ENCODE results near the gene MTM1. TPM values are rescaled to one million over a fixed set of nuclear protein-coding genes. Genes with fewer than 3 reads are reported as not detected.

Gene MTM1
- total and polyA plus RNA-seq, 9 of the 15 experiments (the other 6 are each of a cell fraction or from before 2014, with no cell fraction given) = 5.6 to 13.3 (median 9.5) TPM

DNA sequence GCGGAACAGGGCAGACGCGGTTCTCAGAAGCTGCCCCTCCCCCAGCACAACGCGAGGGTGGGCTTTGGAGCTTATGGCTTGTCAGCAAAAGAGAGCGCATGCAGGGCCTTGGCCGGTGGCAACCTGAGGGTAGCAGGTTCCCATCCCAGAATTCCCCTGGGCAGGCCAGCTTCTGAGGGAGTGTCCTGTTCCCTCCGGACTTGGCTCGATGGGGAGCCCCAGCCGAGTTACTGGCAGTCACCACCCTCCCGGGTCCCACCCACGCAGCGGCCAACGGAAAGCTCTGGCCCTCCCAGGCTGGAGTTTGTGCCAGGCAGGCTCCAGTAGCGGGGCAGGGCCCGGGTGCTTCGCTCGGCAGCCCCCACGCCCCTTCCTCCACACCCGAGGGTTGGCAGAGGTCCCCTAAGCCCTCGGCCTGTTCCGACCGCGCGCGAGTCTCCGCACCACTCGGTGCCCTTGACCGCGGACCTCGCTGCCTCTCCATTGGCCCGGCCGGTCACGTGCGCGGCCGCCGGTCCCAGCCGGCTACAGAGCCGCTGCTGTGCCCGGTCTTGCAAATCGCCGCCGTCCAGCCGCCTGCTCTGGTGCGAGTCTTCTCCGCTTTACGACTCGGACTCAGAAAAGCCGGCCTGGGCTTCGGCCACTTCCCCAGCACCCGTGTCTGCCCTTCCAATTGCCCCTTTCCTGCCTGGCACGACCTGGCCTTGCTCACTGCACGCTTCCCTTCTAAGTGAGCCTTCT is 20.9 kb upstream of the MTM1 start (continued):
- TF ChIP-seq, protein P1, sequence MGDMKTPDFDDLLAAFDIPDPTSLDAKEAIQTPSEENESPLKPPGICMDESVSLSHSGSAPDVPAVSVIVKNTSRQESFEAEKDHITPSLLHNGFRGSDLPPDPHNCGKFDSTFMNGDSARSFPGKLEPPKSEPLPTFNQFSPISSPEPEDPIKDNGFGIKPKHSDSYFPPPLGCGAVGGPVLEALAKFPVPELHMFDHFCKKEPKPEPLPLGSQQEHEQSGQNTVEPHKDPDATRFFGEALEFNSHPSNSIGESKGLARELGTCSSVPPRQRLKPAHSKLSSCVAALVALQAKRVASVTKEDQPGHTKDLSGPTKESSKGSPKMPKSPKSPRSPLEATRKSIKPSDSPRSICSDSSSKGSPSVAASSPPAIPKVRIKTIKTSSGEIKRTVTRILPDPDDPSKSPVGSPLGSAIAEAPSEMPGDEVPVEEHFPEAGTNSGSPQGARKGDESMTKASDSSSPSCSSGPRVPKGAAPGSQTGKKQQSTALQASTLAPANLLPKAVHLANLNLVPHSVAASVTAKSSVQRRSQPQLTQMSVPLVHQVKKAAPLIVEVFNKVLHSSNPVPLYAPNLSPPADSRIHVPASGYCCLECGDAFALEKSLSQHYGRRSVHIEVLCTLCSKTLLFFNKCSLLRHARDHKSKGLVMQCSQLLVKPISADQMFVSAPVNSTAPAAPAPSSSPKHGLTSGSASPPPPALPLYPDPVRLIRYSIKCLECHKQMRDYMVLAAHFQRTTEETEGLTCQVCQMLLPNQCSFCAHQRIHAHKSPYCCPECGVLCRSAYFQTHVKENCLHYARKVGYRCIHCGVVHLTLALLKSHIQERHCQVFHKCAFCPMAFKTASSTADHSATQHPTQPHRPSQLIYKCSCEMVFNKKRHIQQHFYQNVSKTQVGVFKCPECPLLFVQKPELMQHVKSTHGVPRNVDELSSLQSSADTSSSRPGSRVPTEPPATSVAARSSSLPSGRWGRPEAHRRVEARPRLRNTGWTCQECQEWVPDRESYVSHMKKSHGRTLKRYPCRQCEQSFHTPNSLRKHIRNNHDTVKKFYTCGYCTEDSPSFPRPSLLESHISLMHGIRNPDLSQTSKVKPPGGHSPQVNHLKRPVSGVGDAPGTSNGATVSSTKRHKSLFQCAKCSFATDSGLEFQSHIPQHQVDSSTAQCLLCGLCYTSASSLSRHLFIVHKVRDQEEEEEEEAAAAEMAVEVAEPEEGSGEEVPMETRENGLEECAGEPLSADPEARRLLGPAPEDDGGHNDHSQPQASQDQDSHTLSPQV (IDR thresholded peaks at IDR 0.05) = 0 out of 2 replicates have a peak, but pooled peaks have one; percentile 34
- TF ChIP-seq RBM15 (IDR thresholded peaks at IDR 0.05; ENCODE audit: insufficient read depth, low read length) (no peak), SIX5 (IDR thresholded peaks at IDR 0.05; ENCODE audit: borderline replicate concordance in 1 of 2, insufficient read depth in 1 of 2, low read depth in 1 of 2, low read length in 2 of 2) (no peak), POLR2H (tag; IDR thresholded peaks at IDR 0.05; ENCODE audit: low read depth) (no peak), SMAD4 (CRISPR knock-in tag; conservative IDR thresholded peaks at IDR 0.05) (peak; percentile 37), ESRRA (IDR thresholded peaks at IDR 0.05; ENCODE audit: borderline replicate concordance, low read depth) (peak; percentile 49; the same call in 1 of the 2 replicates), SMAD3 (CRISPR knock-in tag; conservative IDR thresholded peaks at IDR 0.05) (no peak), TOE1 (IDR thresholded peaks at IDR 0.05; ENCODE audit: borderline replicate concordance) (peak; percentile 71; the same call in 1 of the 2 replicates), TOE1 (CRISPR knock-in tag; IDR thresholded peaks at IDR 0.05; ENCODE audit: borderline replicate concordance, low read depth) (no peak), NBN (IDR thresholded peaks at IDR 0.05; ENCODE audit: low read depth) (no peak)
- TF ChIP-seq, protein P2, sequence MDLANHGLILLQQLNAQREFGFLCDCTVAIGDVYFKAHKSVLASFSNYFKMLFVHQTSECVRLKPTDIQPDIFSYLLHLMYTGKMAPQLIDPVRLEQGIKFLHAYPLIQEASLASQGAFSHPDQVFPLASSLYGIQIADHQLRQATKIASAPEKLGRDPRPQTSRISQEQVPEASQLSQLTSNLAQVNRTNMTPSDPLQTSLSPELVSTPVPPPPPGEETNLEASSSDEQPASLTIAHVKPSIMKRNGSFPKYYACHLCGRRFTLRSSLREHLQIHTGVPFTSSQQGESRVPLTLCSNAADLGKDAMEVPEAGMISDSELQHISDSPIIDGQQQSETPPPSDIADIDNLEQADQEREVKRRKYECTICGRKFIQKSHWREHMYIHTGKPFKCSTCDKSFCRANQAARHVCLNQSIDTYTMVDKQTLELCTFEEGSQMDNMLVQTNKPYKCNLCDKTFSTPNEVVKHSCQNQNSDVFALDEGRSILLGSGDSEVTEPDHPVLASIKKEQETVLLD (IDR thresholded peaks at IDR 0.05) = no peak
- TF ChIP-seq, protein P3, sequence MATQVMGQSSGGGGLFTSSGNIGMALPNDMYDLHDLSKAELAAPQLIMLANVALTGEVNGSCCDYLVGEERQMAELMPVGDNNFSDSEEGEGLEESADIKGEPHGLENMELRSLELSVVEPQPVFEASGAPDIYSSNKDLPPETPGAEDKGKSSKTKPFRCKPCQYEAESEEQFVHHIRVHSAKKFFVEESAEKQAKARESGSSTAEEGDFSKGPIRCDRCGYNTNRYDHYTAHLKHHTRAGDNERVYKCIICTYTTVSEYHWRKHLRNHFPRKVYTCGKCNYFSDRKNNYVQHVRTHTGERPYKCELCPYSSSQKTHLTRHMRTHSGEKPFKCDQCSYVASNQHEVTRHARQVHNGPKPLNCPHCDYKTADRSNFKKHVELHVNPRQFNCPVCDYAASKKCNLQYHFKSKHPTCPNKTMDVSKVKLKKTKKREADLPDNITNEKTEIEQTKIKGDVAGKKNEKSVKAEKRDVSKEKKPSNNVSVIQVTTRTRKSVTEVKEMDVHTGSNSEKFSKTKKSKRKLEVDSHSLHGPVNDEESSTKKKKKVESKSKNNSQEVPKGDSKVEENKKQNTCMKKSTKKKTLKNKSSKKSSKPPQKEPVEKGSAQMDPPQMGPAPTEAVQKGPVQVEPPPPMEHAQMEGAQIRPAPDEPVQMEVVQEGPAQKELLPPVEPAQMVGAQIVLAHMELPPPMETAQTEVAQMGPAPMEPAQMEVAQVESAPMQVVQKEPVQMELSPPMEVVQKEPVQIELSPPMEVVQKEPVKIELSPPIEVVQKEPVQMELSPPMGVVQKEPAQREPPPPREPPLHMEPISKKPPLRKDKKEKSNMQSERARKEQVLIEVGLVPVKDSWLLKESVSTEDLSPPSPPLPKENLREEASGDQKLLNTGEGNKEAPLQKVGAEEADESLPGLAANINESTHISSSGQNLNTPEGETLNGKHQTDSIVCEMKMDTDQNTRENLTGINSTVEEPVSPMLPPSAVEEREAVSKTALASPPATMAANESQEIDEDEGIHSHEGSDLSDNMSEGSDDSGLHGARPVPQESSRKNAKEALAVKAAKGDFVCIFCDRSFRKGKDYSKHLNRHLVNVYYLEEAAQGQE (IDR thresholded peaks at IDR 0.05; ENCODE audit: borderline replicate concordance) = peak; percentile 89
- TF ChIP-seq, protein P3 (CRISPR knock-in tag; IDR thresholded peaks at IDR 0.05; ENCODE audit: low read depth) = no peak
